HFFc6 (cell line): ENCODE data around the gene ADNP2. TPM values are rescaled to one million over a fixed set of nuclear protein-coding genes. Genes with fewer than 3 reads are reported as not detected.
A peak's percentile ranks its signal among the peaks of the same experiment; 100 is the strongest.

Experiments
- DNase-seq: peaks from one replicate; pipeline ENCODE4 v3.0.0-alpha.2; 2018
- H3K27ac Mint-ChIP-seq: 2 replicates; pipeline ENCODE4 v1.8.0; 2020; ENCODE audit warnings: mild to moderate bottlenecking, mixed read lengths
- H3K27me3 Mint-ChIP-seq: 2 replicates; pipeline ENCODE4 v1.8.0; 2021; ENCODE audit warnings: mild to moderate bottlenecking, moderate library complexity, mixed read lengths; ENCODE audit not compliant: insufficient read depth
- H3K36me3 Mint-ChIP-seq: 2 replicates; pipeline ENCODE4 v1.8.0; 2021; ENCODE audit warnings: low read depth, mixed read lengths
- H3K4me1 Mint-ChIP-seq: 2 replicates; pipeline ENCODE4 v1.8.0; 2020; ENCODE audit warnings: low read depth, mixed read lengths
- H3K4me3 Mint-ChIP-seq: 2 replicates; pipeline ENCODE4 v1.8.0; 2020; ENCODE audit warnings: mild to moderate bottlenecking, moderate library complexity, mixed read lengths
- H3K9me3 Mint-ChIP-seq: 2 replicates; pipeline ENCODE4 v1.8.0; 2020; ENCODE audit warnings: mild to moderate bottlenecking, mixed read lengths
- total RNA-seq, 6 experiments: library from RNA; stranded (reverse); fragmentation: NEBNext Ultra II Directional; extraction: Animal tissue kit (Norgen Biotek cat#: 25700); gene quantifications; 2 replicates in 1 of 6; 3 replicates in 5 of 6; pipeline ENCODE4 v1.2.3, GENCODE V29; 2021
- TF ChIP-seq, protein P1 (sequence below): fragments of 200-600 bp; sonication (generic); IDR thresholded peaks from 2 replicates; pipeline ENCODE4 v1.5.0; 2021; ENCODE audit warnings: antibody characterized with exemption, mild to moderate bottlenecking

ADNP2 gene
- total RNA-seq, 6 experiments from 2014 or later: 11.5 to 15.6 (median 14.3) TPM

DNA sequence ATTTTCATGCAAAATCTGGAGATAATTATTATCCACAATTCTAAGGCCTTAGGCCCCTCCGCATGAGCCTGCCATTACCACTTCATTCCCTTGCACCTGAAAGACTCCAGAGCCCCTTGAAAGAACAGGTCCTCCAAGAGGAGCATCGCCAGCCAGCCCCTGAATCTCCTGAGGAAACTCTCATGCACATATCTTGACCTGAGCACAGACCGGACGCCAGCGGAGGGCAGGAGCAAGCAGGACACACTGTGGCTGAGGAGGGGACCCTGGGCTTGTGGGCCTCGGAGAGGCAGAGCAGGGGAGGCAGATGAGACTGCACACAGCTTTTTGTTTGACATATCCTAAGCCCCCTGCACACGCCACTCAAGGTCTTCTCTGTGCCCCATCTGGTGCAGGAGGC is 13.6 kb upstream of the ADNP2 start:
- Mint-ChIP-seq H3K36me3 (no peaks in the 10 kb centered on the region), H3K9me3 (peaks cover under 1% of the 10 kb centered on the region; the same call in 1 of the 2 replicates), H3K4me3 (no peak overlapping the region), H3K27ac (no peak overlapping the region), H3K27me3 (peaks cover 17% of the 10 kb centered on the region), H3K4me1 (no peaks in the 10 kb centered on the region)
- TF ChIP-seq, protein P1, sequence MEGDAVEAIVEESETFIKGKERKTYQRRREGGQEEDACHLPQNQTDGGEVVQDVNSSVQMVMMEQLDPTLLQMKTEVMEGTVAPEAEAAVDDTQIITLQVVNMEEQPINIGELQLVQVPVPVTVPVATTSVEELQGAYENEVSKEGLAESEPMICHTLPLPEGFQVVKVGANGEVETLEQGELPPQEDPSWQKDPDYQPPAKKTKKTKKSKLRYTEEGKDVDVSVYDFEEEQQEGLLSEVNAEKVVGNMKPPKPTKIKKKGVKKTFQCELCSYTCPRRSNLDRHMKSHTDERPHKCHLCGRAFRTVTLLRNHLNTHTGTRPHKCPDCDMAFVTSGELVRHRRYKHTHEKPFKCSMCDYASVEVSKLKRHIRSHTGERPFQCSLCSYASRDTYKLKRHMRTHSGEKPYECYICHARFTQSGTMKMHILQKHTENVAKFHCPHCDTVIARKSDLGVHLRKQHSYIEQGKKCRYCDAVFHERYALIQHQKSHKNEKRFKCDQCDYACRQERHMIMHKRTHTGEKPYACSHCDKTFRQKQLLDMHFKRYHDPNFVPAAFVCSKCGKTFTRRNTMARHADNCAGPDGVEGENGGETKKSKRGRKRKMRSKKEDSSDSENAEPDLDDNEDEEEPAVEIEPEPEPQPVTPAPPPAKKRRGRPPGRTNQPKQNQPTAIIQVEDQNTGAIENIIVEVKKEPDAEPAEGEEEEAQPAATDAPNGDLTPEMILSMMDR: no peak
- no peak for DNase-seq

DNA sequence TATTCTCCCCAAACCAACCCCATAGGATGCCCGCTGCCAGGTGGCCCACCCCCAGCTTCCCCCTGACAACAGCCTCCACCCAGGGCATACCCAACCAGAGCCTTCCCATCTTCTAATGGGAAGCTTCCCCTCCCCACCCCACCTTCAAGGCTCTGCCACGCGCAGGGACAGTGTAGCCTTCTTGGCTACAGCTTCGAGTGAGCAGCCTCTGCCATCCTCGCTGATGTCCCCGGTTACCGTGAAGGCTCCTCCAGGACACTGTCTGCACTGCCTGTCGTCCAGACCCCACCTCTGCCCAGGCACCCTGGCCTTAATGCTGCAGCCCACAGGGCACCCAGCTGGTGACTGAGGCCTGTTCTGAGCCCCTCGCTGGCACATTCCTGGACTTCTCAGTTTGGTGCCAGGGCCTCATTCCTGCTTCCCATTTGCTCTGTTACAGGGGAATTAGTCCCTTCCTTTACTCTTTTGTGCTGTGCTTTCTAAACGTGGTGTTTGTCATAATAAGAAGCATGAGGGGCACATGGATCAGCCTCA is 13.0 kb upstream of the ADNP2 start:
- Mint-ChIP-seq H3K9me3 (peaks cover 3% of the 10 kb centered on the region), H3K4me3 (no peak overlapping the region), H3K4me1 (no peaks in the 10 kb centered on the region), H3K27me3 (peaks cover 17% of the 10 kb centered on the region), H3K36me3 (no peaks in the 10 kb centered on the region), H3K27ac (no peak overlapping the region)
- no peak for DNase-seq
- TF ChIP-seq, protein P1: no peak

DNA sequence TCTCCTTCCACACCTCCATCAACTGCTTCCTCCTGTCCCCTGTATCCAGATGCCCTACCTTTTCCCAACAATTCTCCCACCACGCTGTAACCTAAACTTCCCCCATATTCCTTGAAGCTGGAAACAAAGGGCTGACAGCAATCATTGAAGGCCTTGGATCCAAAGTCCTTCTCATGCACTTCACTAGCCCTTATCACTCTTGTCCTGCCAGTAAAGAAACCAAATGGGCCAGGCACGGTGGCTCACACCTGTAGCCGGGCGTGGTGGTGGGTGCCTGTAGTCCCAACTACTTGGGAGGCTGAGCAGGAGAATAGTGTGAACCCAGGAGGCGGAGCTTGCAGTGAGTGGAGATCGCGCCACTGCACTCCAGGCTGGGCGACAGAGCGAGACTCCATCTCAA is 11.9 kb upstream of the ADNP2 start:
- TF ChIP-seq, protein P1: no peak
- Mint-ChIP-seq H3K27me3 (peaks cover 17% of the 10 kb centered on the region), H3K9me3 (peaks cover 4% of the 10 kb centered on the region), H3K4me3 (no peak overlapping the region), H3K27ac (no peak overlapping the region), H3K36me3 (no peaks in the 10 kb centered on the region), H3K4me1 (no peaks in the 10 kb centered on the region)
- no peak for DNase-seq

DNA sequence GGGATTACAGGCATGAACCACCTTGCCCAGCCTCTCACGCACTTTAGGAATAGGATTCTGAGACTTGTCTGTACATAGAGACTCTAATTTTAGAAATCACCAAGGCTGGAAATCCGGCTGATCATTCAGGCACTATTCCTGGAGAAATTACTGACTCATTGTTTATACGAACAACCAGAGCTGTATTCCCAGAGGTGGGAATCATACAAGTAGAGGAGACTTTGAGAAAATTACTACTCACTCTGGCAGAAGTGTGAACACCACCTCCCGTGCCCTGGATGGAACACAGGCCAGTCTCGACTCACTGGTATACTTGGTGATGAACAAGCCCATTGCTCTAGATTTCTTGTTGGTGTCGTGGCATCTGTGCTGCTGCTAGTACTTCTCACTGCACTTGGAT is 5.8 kb upstream of the ADNP2 start:
- TF ChIP-seq, protein P1: no peak
- DNase-seq: peak; percentile 38
- H3K36me3 Mint-ChIP-seq: no peaks in the 10 kb centered on the region
- peaks cover 29% of the 10 kb centered on the region for H3K4me1 Mint-ChIP-seq
- H3K27me3 Mint-ChIP-seq: peaks cover 3% of the 10 kb centered on the region
- H3K27ac Mint-ChIP-seq: peak overlapping the region; percentile 8; the same call in 1 of the 2 replicates
- H3K9me3 Mint-ChIP-seq: peaks cover 4% of the 10 kb centered on the region; the same call in 1 of the 2 replicates
- H3K4me3 Mint-ChIP-seq: no peak overlapping the region

DNA sequence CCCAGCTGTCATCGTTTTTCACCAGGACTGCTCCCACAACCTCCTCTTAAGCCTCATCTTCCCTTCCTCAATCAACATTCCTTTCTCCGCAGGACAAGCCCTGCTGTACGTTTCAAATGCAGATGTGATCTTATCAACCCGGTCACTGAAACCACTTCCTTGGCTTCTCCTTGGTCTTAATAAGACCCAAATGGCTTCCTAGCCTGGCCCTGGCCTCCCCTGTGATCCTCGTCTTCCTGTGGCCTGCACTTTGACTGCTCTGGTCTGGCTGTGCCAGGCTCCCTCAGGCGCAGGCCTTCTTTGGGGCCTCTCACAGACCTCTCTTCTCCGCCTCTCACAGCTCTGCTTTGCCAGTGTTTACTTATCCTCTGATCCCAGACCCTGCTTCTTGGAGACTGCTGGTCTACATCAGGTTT is 4.7 kb upstream of the ADNP2 start:
- H3K4me3 Mint-ChIP-seq: 0 out of 2 replicates have a peak overlapping the region, but pooled peaks have one; percentile 3
- no peak for DNase-seq
- H3K4me1 Mint-ChIP-seq: peaks cover 29% of the 10 kb centered on the region
- H3K36me3 Mint-ChIP-seq: no peaks in the 10 kb centered on the region
- TF ChIP-seq, protein P1: no peak
- H3K27ac Mint-ChIP-seq: peak overlapping the region; percentile 64
- peaks cover 4% of the 10 kb centered on the region; the same call in 1 of the 2 replicates for H3K9me3 Mint-ChIP-seq
- H3K27me3 Mint-ChIP-seq: peaks cover 6% of the 10 kb centered on the region
